ENCODE measurements around the gene CNTNAP2. TPM values are rescaled to one million over a fixed set of nuclear protein-coding genes. Genes with fewer than 3 reads are reported as not detected.

Gene CNTNAP2
- total and polyA plus RNA-seq, 2 of the 8 experiments (the other 6 are each of a cell fraction or from before 2014, with no cell fraction given): 27.9 to 71.0 TPM

GRCh38 chr7:147809786-147810185 lies 1693.2 kb downstream of the CNTNAP2 start:
- Histone ChIP-seq H3K56ac (replicated peaks; ENCODE audit: insufficient read length, low read depth, low read length) (no peak overlapping the region), H3K4me3 (ENCODE audit: extremely low read depth in 1 of 4, insufficient read depth in 2 of 4, low read depth in 3 of 4, low read length in 4 of 4) (no peak overlapping the region), H3K4me2 (ENCODE audit: insufficient read depth in 1 of 2, low read depth in 2 of 2, low read length in 2 of 2) (no peak overlapping the region), H3K79me1 (ENCODE audit: low read depth, low read length) (no peaks in the 10 kb centered on the region), H4K91ac (replicated peaks; ENCODE audit: insufficient read length, low read length) (no peak overlapping the region), H4K5ac (ENCODE audit: insufficient read length, low read depth, low read length) (no peak overlapping the region), H2BK5ac (ENCODE audit: low read depth, low read length) (no peak overlapping the region), H3K18ac (ENCODE audit: extremely low read depth, low read length) (no peak overlapping the region), H3K27me3 (replicated peaks in 1 of 4; ENCODE audit: control insufficient read depth in 3 of 4, extremely low read depth in 1 of 4, insufficient read depth in 3 of 4, low read length in 3 of 4) (no peaks in the 10 kb centered on the region), H3K4me1 (replicated peaks in 1 of 4; ENCODE audit: control insufficient read depth in 3 of 4, insufficient read depth in 4 of 4, low read length in 3 of 4) (no peaks in the 10 kb centered on the region), H4K8ac (ENCODE audit: extremely low read depth, insufficient read depth, low read length) (no peak overlapping the region), H2BK12ac (ENCODE audit: low read depth, low read length) (no peak overlapping the region), H3K4ac (replicated peaks; ENCODE audit: insufficient read length, low read depth, low read length) (no peak overlapping the region), H3K9ac (replicated peaks in 1 of 4; ENCODE audit: extremely low read depth in 1 of 4, low read depth in 3 of 4, low read length in 3 of 4) (no peak overlapping the region), H3K23ac (ENCODE audit: insufficient read length) (no peak overlapping the region), H3K14ac (ENCODE audit: insufficient read length) (no peak overlapping the region), H2BK120ac (replicated peaks; ENCODE audit: low read depth, low read length) (no peak overlapping the region), H3K27ac (ENCODE audit: low read depth, low read length) (no peak overlapping the region), H3K36me3 (ENCODE audit: control insufficient read depth in 2 of 4, insufficient read depth in 4 of 4, low read length in 3 of 4) (no peaks in the 10 kb centered on the region; a peak in 1 of 8 replicates), H3K79me2 (ENCODE audit: control insufficient read depth in 1 of 2, insufficient read depth in 2 of 2, low read length in 2 of 2) (no peaks in the 10 kb centered on the region), H2AK5ac (ENCODE audit: low read depth, low read length) (no peak overlapping the region), H3K23me2 (ENCODE audit: low read depth, low read length) (no peaks in the 10 kb centered on the region), H2AFZ (ENCODE audit: low read length) (no peak overlapping the region), H2BK15ac (ENCODE audit: low read length) (no peak overlapping the region), H3K9me3 (ENCODE audit: insufficient read depth in 2 of 2, low read depth in 1 of 2, low read length in 1 of 2) (no peaks in the 10 kb centered on the region), H2BK20ac (ENCODE audit: low read length) (no peak overlapping the region), H4K20me1 (replicated peaks in 1 of 2; ENCODE audit: control insufficient read depth in 1 of 2, insufficient read depth in 2 of 2, low read length in 2 of 2) (no peaks in the 10 kb centered on the region)
- TF ChIP-seq YY1 (IDR thresholded peaks at IDR 0.05; ENCODE audit: low read depth, low read length) (no peak), GTF2F1 (IDR thresholded peaks at IDR 0.05; ENCODE audit: borderline replicate concordance, low read depth, low read length) (no peak), SRF (IDR thresholded peaks at IDR 0.05; ENCODE audit: low read depth, low read length) (no peak), SAP30 (IDR thresholded peaks at IDR 0.05; ENCODE audit: insufficient read depth, insufficient replicate concordance, low read length) (no peak), CREB1 (IDR thresholded peaks at IDR 0.05) (no peak), POLR2A (IDR thresholded peaks at IDR 0.05; ENCODE audit: control extremely low read depth in 1 of 2, low read depth in 2 of 2, low read length in 2 of 2) (no peak), PHF8 (conservative IDR thresholded peaks at IDR 0.05; ENCODE audit: low read depth, low read length) (no peak), SIRT6 (IDR thresholded peaks at IDR 0.05; ENCODE audit: low read length) (no peak), JUND (IDR thresholded peaks at IDR 0.05; ENCODE audit: low read length) (no peak), RBBP5 (IDR thresholded peaks at IDR 0.05; ENCODE audit: borderline replicate concordance, low read depth, low read length) (no peak), SIX5 (IDR thresholded peaks at IDR 0.05; ENCODE audit: low read depth, low read length) (no peak), NRF1 (IDR thresholded peaks at IDR 0.05; ENCODE audit: low read depth, low read length) (no peak), CBX8 (IDR thresholded peaks at IDR 0.05; ENCODE audit: borderline replicate concordance, low read depth, low read length) (no peak), RAD21 (IDR thresholded peaks at IDR 0.05 in 1 of 2, conservative IDR thresholded peaks at IDR 0.05 in 1 of 2; ENCODE audit: low read depth in 2 of 2, low read length in 2 of 2) (no peak), SP4 (IDR thresholded peaks at IDR 0.05; ENCODE audit: low read length) (no peak)
- ChIA-PET CTCF (ENCODE audit: partially characterized antibody) (interaction anchor here (1.0 to 1.4 kb wide), 2 partner anchors 14 to 378 kb away, joined by 3 to 4 read pairs; no protein-coding TSS in a partner anchor), POLR2A (ENCODE audit: partially characterized antibody) (no interaction called here)
- FAIRE-seq: no peak
- WGBS, 2 experiments (ENCODE audit: extremely low coverage in 1 of 2, insufficient coverage in 1 of 2, insufficient read length in 1 of 2, insufficient replicate concordance in 2 of 2, low coverage in 1 of 2, low lambda C conversion rate in 2 of 2, missing lambda C conversion rate in 1 of 2): 89% methylated on average over 3 of the region's 3 CpGs; no CpG with 5 or more reads in 1 of the 2 experiments
- DNase-seq (ENCODE audit: low read depth in 1 of 2, low spot score in 2 of 2): no peak
